ENCODE measurements around the gene CRADD. TPM values are rescaled to one million over a fixed set of nuclear protein-coding genes. Genes with fewer than 3 reads are reported as not detected.

Gene CRADD
- total RNA-seq, 1 experiment from 2014 or later, result 18.3 TPM

GRCh38 chr12:93896427-93896826, 219.3 kb downstream of the CRADD start:
- H3K27ac ChIP-seq (ENCODE audit: low read length), result no peak overlapping the region
- H3K4me3 ChIP-seq (ENCODE audit: low read length), result no peak overlapping the region
- no peaks in the 10 kb centered on the region for H4K20me1 ChIP-seq (ENCODE audit: insufficient read depth, low read depth, low read length)
- H3K79me2 ChIP-seq (ENCODE audit: low read length), result no peaks in the 10 kb centered on the region
- H2AFZ ChIP-seq (ENCODE audit: low read length), result no peak overlapping the region
- DNase-seq, result no peak
- no peaks in the 10 kb centered on the region for H3K9me3 ChIP-seq (ENCODE audit: low read length)
- H3K9me2 ChIP-seq (replicated peaks; ENCODE audit: insufficient read depth, low read length), result no peaks in the 10 kb centered on the region
- H3K4me2 ChIP-seq (ENCODE audit: low read depth, low read length, poor library complexity, severe bottlenecking), result no peak overlapping the region
- no peaks in the 10 kb centered on the region for H3K36me3 ChIP-seq (ENCODE audit: insufficient read depth, low read length)
- peaks cover 6% of the 10 kb centered on the region for H3K4me1 ChIP-seq (ENCODE audit: low read length)
- 0 out of 2 replicates have a peak, but pooled peaks cover 5% of the 10 kb centered on the region for H3K27me3 ChIP-seq (ENCODE audit: low read length)
- H3K9ac ChIP-seq (ENCODE audit: low read length), result no peak overlapping the region

- H3K27me3 ChIP-seq (ENCODE audit: low read length), result 0 out of 2 replicates have a peak, but pooled peaks cover 5% of the 10 kb centered on the region
- no peak overlapping the region for H2AFZ ChIP-seq (ENCODE audit: low read length)
Measured at GRCh38 chr12:93896952-93897351, 219.8 kb downstream of the CRADD start.

GRCh38 chr12:93901739-93902138, 224.6 kb downstream of the CRADD start:
- no peaks in the 10 kb centered on the region for H3K36me3 ChIP-seq (ENCODE audit: insufficient read depth, low read length)

More at GRCh38 chr12:93896952-93897351, 219.8 kb downstream of the CRADD start:
- no peaks in the 10 kb centered on the region for H3K36me3 ChIP-seq (ENCODE audit: insufficient read depth, low read length)
- no peak overlapping the region for H3K4me3 ChIP-seq (ENCODE audit: low read length)
- no peaks in the 10 kb centered on the region for H3K9me2 ChIP-seq (replicated peaks; ENCODE audit: insufficient read depth, low read length)
- no peaks in the 10 kb centered on the region for H3K9me3 ChIP-seq (ENCODE audit: low read length)
- H3K4me2 ChIP-seq (ENCODE audit: low read depth, low read length, poor library complexity, severe bottlenecking), result no peak overlapping the region
- H3K4me1 ChIP-seq (ENCODE audit: low read length), result peaks cover 6% of the 10 kb centered on the region
- no peak overlapping the region for H3K27ac ChIP-seq (ENCODE audit: low read length)
- H3K79me2 ChIP-seq (ENCODE audit: low read length), result no peaks in the 10 kb centered on the region
- no peak for DNase-seq
- H4K20me1 ChIP-seq (ENCODE audit: insufficient read depth, low read depth, low read length), result no peaks in the 10 kb centered on the region
- H3K9ac ChIP-seq (ENCODE audit: low read length), result no peak overlapping the region

GRCh38 chr12:93902192-93902591, 225.0 kb downstream of the CRADD start:
- Histone ChIP-seq H2AFZ (ENCODE audit: low read length) (no peak overlapping the region), H3K36me3 (ENCODE audit: insufficient read depth, low read length) (no peaks in the 10 kb centered on the region), H3K9me3 (ENCODE audit: low read length) (no peaks in the 10 kb centered on the region), H3K4me2 (ENCODE audit: low read depth, low read length, poor library complexity, severe bottlenecking) (no peak overlapping the region), H3K27me3 (ENCODE audit: low read length) (no peaks in the 10 kb centered on the region), H3K79me2 (ENCODE audit: low read length) (no peaks in the 10 kb centered on the region), H3K27ac (ENCODE audit: low read length) (no peak overlapping the region), H3K9me2 (replicated peaks; ENCODE audit: insufficient read depth, low read length) (no peaks in the 10 kb centered on the region), H3K9ac (ENCODE audit: low read length) (no peak overlapping the region), H3K4me3 (ENCODE audit: low read length) (no peak overlapping the region), H4K20me1 (ENCODE audit: insufficient read depth, low read depth, low read length) (no peaks in the 10 kb centered on the region), H3K4me1 (ENCODE audit: low read length) (peaks cover 16% of the 10 kb centered on the region)
- DNase-seq, result no peak

More at GRCh38 chr12:93901739-93902138, 224.6 kb downstream of the CRADD start:
- no peak overlapping the region for H3K4me2 ChIP-seq (ENCODE audit: low read depth, low read length, poor library complexity, severe bottlenecking)
- no peaks in the 10 kb centered on the region for H3K9me2 ChIP-seq (replicated peaks; ENCODE audit: insufficient read depth, low read length)
- no peaks in the 10 kb centered on the region for H3K27me3 ChIP-seq (ENCODE audit: low read length)
- H3K9ac ChIP-seq (ENCODE audit: low read length), result no peak overlapping the region
- no peaks in the 10 kb centered on the region for H3K79me2 ChIP-seq (ENCODE audit: low read length)
- no peak overlapping the region for H3K4me3 ChIP-seq (ENCODE audit: low read length)
- H2AFZ ChIP-seq (ENCODE audit: low read length), result no peak overlapping the region
- no peak for DNase-seq
- no peak overlapping the region for H3K27ac ChIP-seq (ENCODE audit: low read length)
- H3K9me3 ChIP-seq (ENCODE audit: low read length), result no peaks in the 10 kb centered on the region
- H4K20me1 ChIP-seq (ENCODE audit: insufficient read depth, low read depth, low read length), result no peaks in the 10 kb centered on the region
- H3K4me1 ChIP-seq (ENCODE audit: low read length), result peaks cover 11% of the 10 kb centered on the region

- no peak overlapping the region for H3K4me3 ChIP-seq (ENCODE audit: low read length)
- no peaks in the 10 kb centered on the region for H4K20me1 ChIP-seq (ENCODE audit: insufficient read depth, low read depth, low read length)
- H3K9ac ChIP-seq (ENCODE audit: low read length), result no peak overlapping the region
- peaks cover 19% of the 10 kb centered on the region for H3K4me1 ChIP-seq (ENCODE audit: low read length)
- no peak overlapping the region for H3K27ac ChIP-seq (ENCODE audit: low read length)
- no peak for DNase-seq
- H3K9me3 ChIP-seq (ENCODE audit: low read length), result no peaks in the 10 kb centered on the region
- no peak overlapping the region for H2AFZ ChIP-seq (ENCODE audit: low read length)
- no peaks in the 10 kb centered on the region for H3K27me3 ChIP-seq (ENCODE audit: low read length)
- no peaks in the 10 kb centered on the region for H3K79me2 ChIP-seq (ENCODE audit: low read length)
- H3K9me2 ChIP-seq (replicated peaks; ENCODE audit: insufficient read depth, low read length), result no peaks in the 10 kb centered on the region
- H3K4me2 ChIP-seq (ENCODE audit: low read depth, low read length, poor library complexity, severe bottlenecking), result no peak overlapping the region
- no peaks in the 10 kb centered on the region for H3K36me3 ChIP-seq (ENCODE audit: insufficient read depth, low read length)
Measured at GRCh38 chr12:93902736-93903562, 225.8 kb downstream of the CRADD start.

GRCh38 chr12:93904124-93904523, 226.9 kb downstream of the CRADD start:
- no peak for DNase-seq
- H3K9ac ChIP-seq (ENCODE audit: low read length), result no peak overlapping the region
- no peak overlapping the region for H2AFZ ChIP-seq (ENCODE audit: low read length)
- H3K79me2 ChIP-seq (ENCODE audit: low read length), result no peaks in the 10 kb centered on the region
- H3K36me3 ChIP-seq (ENCODE audit: insufficient read depth, low read length), result no peaks in the 10 kb centered on the region
- no peaks in the 10 kb centered on the region for H3K27me3 ChIP-seq (ENCODE audit: low read length)
- no peaks in the 10 kb centered on the region for H3K9me2 ChIP-seq (replicated peaks; ENCODE audit: insufficient read depth, low read length)
- no peaks in the 10 kb centered on the region for H4K20me1 ChIP-seq (ENCODE audit: insufficient read depth, low read depth, low read length)
- no peak overlapping the region for H3K27ac ChIP-seq (ENCODE audit: low read length)
- no peak overlapping the region for H3K4me3 ChIP-seq (ENCODE audit: low read length)
- H3K9me3 ChIP-seq (ENCODE audit: low read length), result no peaks in the 10 kb centered on the region
- peaks cover 19% of the 10 kb centered on the region for H3K4me1 ChIP-seq (ENCODE audit: low read length)
- no peak overlapping the region for H3K4me2 ChIP-seq (ENCODE audit: low read depth, low read length, poor library complexity, severe bottlenecking)

GRCh38 chr12:93908264-93908663, 231.1 kb downstream of the CRADD start:
- H3K79me2 ChIP-seq (ENCODE audit: low read length), result no peaks in the 10 kb centered on the region
- H3K9ac ChIP-seq (ENCODE audit: low read length), result no peak overlapping the region
- no peaks in the 10 kb centered on the region for H3K36me3 ChIP-seq (ENCODE audit: insufficient read depth, low read length)
- DNase-seq, result no peak
- no peaks in the 10 kb centered on the region for H3K9me2 ChIP-seq (replicated peaks; ENCODE audit: insufficient read depth, low read length)
- H3K4me3 ChIP-seq (ENCODE audit: low read length), result no peak overlapping the region
- no peak overlapping the region for H3K27ac ChIP-seq (ENCODE audit: low read length)
- peaks cover 16% of the 10 kb centered on the region for H3K4me1 ChIP-seq (ENCODE audit: low read length)
- H3K4me2 ChIP-seq (ENCODE audit: low read depth, low read length, poor library complexity, severe bottlenecking), result no peak overlapping the region
- H3K9me3 ChIP-seq (ENCODE audit: low read length), result no peaks in the 10 kb centered on the region
- no peak overlapping the region for H2AFZ ChIP-seq (ENCODE audit: low read length)
- H3K27me3 ChIP-seq (ENCODE audit: low read length), result no peaks in the 10 kb centered on the region
- H4K20me1 ChIP-seq (ENCODE audit: insufficient read depth, low read depth, low read length), result no peaks in the 10 kb centered on the region

- no peaks in the 10 kb centered on the region for H3K9me2 ChIP-seq (replicated peaks; ENCODE audit: insufficient read depth, low read length)
- H3K79me2 ChIP-seq (ENCODE audit: low read length), result no peaks in the 10 kb centered on the region
- H3K9ac ChIP-seq (ENCODE audit: low read length), result no peak overlapping the region
- no peak overlapping the region for H3K4me2 ChIP-seq (ENCODE audit: low read depth, low read length, poor library complexity, severe bottlenecking)
- H2AFZ ChIP-seq (ENCODE audit: low read length), result no peak overlapping the region
- H3K4me3 ChIP-seq (ENCODE audit: low read length), result no peak overlapping the region
- DNase-seq, result no peak
- no peak overlapping the region for H3K27ac ChIP-seq (ENCODE audit: low read length)
- peaks cover 10% of the 10 kb centered on the region for H3K4me1 ChIP-seq (ENCODE audit: low read length)
- H3K36me3 ChIP-seq (ENCODE audit: insufficient read depth, low read length), result no peaks in the 10 kb centered on the region
- H4K20me1 ChIP-seq (ENCODE audit: insufficient read depth, low read depth, low read length), result no peaks in the 10 kb centered on the region
- H3K9me3 ChIP-seq (ENCODE audit: low read length), result no peaks in the 10 kb centered on the region
- no peaks in the 10 kb centered on the region for H3K27me3 ChIP-seq (ENCODE audit: low read length)
Measured at GRCh38 chr12:93908846-93909567, 231.8 kb downstream of the CRADD start.

All from Karpas-422 (cell line).